Measurements from ENCODE around the gene GDF11.

GDF11 gene

DNA sequence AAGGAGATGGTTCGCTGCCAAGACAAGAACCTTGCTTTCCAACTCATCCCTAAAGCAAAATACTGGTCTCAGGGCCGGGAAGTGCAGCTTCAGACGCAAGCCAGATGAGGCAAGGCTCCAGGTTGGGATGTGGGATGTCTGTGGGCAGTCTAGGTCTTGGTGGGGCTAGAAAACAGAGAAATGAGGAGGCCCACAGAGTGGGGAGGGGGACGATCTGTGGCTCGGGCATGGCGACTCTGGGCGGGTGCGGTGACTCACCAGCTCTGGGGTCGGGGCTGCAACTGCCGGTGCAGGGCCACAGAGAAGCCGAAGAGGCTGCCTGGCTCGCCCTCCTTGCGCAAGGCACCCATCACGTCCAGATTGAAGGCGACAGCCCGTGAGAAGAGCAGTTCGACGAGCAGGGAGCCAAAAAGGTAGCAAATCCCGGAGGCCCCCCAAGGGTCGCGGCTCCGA is 35.7 kb upstream of the GDF11 start:
- DNase-seq (ENCODE audit: low spot score), result no peak

DNA sequence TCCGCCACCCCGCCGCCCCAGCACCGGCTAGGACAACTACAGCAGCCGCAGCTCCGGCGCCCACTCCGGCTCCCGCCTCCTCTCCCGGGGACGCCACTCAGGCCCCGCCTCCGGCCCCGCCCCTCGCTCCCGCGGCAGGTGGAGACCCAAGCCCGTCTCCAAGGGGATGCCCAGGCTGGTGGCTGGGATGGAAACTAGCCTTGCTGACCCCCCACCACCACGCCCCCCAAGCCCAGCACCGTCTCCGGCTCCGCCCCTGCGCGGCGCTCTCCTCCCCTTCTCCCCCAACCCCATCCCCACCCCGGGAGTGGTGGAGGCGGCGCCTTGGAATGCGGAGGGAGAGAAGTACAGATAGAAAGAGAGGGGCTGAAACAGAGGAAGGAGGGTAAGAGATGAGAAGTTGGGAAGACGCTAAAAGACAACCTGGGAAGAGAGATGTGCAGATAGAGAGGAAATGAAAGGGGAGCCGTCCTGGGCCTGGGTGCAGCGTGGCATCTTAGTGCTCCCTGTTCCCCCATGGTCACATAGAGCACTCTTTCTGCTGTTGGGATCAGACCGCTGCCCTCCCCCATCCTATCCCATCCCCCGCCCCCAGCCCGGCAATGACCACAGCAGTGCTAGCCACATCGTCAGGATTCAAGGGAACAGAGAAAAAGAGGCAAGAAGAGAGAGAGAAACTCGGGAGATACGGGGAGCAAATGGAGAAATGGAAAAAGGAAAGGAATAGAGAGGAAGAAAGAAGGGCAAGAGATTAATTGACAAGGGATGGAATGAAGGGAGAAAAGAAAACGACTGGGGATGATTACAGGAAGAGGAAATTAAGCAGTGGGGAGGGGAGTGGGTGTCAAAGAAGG is 34.9 kb upstream of the GDF11 start, which contains the start of gene ITGA7:
Gene ITGA7 (minus strand): TSS at position 64 of the 854 bp plus-strand sequence. CDS start 222 bp downstream, outside the sequence.
- peak; percentile 59 for DNase-seq (ENCODE audit: low spot score)

DNA sequence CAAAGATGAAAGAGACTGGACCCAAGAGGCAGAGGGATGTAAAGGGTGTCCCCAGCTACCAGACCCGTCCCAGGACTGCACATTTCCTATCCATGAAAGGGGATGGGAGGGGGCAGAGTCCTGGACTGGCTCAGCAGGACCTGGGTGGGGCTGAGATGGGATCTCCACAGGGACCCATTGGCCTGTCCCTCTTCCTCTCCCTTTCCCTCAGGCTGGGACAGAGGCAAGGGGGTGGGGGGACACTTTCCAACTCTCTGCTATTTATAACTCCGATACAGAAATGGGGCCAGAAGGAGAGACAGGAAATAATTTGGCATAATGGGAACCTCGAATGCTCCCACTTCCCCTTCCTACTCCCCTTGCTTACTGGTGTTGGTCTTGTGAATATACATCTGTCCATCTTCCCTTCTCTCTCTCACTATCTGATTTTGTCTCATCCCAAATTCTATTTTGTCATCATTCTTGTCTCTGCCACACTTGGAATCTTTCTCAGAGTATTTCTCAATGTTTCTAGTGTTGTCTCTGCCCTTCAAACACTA is 34.2 kb upstream of the GDF11 start:
- DNase-seq (ENCODE audit: low spot score), result no peak

DNA sequence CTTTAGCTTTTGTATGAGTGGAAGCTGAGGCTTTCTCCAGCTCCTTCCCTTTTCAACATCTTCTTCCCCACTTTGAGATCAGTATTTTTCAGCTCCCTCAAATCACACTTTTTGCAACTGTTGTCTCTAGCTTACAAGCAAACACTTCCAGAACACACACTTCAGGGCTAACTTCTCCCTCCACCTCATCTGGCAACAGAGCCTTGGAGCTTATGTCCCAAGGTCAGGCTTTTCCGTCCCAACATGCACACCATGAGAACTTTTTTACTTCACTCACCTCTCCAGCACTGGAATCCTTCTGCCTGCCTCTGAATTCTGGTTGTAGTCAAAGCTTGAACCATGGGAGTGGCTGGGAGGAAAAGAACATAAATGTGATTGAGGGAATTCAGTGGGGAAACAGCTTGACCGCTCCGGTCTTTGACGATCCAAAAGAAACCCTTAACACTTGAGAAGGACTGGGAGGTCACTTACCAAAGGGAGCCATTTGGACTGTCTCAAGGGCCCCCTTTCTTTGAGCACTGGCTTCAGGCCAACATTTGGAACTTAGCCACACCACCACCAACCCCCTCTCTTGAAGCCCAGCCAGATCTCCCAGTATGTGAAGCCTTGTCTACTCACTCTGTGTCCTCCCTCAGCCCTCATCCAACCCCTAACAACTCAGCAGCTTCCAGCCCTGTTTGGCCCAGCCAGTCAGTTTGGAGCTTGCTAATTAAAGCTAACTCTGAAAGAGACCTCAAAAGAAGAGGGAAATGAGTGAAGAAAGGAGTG is 31.0 kb upstream of the GDF11 start:
- no peak for DNase-seq (ENCODE audit: low spot score)

DNA sequence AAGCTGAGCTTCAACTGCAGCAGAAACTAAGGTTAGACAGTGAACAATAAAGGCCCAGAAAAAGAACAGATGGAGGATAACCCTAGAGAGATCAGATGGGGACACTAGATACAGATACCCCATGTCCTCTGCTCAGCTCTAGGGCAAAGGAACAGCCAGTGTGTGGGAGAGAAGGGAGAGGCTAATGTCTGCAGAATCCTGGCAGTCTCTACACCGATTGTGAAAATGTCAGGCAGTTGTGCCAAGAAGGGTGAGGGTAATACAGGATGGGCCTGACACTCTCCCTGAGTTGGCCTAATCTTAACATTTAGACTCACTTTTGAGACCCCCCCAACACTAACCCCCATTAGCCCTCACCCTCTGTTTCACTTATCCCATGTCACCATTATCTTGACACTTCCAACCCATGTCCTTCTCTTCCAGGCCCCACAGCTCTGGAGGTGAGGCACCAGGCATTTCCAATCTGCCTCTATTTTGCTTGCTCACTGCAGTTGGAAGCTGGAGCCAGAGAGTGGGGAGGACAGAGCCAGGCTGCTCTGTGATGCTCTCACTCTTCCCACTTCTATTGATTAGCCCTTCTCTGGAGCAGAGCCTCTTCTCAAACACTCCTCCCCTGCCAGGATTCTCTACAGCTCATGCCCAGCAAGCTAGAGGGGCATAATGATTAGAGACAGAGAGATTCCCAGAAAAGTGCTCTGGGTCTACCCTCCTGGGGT is 30.1 kb upstream of the GDF11 start:
- DNase-seq (ENCODE audit: low spot score), result no peak

DNA sequence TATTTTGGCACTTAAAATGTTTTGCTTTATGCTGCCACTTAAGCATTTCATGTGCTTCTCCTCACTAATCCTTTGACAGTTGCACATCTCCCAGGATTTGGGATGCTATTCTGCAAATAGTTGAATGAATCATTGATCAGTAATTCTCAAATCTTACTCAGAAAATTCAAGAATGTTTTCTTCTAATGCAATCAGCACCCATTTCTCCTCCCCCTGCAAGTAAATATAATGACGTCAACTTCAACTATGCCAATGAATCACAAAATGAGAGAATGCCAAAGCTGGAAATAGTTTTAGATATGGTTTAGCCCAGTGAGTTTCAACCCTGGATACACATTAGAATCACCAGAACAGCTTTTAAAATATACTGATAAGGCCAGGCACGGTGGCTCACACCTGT is 29.2 kb upstream of the GDF11 start:
- DNase-seq (ENCODE audit: low spot score), result no peak

DNA sequence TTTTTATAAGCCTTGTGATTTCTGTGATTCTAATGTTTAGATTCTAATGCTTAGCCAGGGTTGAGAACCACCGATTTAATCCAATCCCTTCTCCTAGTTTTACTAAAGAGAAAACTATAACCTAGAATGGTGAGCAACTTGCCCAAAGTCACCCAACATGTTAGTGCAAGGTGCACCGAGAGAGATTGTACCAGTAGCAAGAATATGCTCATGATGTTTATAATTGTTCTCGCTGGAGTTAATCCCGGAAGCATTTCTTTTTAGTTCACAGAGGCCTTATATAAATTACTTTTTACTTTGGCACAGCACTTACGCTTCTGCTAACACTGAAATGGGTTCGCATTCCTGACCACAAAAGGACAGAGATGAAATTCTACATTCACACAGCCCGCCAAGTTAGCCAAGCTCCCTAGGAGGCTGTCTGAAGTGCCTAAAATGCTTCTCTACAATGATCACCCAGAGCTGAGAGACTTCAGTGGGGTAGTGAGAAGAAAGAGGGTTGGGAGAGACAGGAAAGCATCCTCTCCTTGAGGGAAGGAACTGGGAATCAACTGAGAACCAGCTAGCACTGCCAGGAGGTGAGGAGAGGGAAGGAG is 27.7 kb upstream of the GDF11 start:
- no peak for DNase-seq (ENCODE audit: low spot score)

DNA sequence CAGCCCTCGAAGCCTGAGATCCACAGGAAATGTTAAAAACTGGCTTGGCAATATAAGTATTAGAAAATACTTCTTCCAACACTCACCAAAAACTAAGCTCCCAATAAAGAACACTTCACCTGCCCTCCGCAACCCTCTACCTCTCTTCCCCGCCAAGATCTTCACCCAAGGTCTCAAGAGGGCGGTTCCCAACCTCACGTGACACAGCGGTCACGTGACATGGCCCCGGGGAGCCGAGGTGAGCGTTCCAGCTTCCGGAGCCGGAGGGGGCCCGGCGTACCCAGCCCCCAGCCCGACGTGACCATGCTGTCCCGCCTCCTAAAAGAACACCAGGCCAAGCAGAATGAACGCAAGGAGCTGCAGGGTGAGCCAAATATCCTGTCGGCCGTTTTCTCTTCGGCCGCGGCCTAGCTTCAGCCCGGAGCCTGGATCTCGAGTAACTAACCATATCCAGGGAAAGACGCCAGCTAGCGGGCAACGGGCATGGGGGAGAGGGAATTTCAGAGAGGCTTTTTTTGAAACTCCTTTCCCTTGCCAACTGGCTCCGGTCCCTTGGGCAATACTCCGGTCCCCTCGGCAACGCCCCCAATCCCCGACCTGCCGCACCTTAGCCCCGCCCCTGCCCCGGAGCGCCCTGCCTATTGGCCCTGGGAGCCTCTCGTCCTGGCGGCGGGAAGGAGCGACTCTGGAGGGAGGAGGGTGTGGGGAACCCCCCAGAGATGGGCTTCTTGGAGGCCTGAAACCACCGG is 26.9 kb upstream of the GDF11 start, which contains the start of gene BLOC1S1:
Gene BLOC1S1 (plus strand): TSS at position 214 of the 749 bp plus-strand sequence. CDS start 6 bp downstream, at position 220.
- DNase-seq (ENCODE audit: low spot score), result peak; percentile 88

DNA sequence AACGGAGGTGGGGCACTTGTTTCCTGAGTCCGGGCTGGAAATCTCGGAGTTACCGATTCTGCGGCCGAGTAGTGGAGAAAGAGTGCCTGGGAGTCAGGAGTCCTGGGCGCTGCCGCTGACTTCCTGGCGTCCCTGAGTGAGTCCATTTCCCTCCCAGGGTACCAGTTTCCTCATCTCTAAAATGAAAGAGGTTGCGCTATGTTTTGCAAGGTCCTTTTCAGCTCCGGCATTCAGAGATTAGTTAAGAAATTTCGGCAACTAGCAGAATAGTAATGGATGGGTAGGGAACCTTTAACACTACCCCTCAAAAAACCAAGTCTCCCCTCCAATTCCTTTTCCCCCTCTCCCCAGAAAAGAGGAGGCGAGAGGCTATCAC is 26.4 kb upstream of the GDF11 start:
- no peak for DNase-seq (ENCODE audit: low spot score)

DNA sequence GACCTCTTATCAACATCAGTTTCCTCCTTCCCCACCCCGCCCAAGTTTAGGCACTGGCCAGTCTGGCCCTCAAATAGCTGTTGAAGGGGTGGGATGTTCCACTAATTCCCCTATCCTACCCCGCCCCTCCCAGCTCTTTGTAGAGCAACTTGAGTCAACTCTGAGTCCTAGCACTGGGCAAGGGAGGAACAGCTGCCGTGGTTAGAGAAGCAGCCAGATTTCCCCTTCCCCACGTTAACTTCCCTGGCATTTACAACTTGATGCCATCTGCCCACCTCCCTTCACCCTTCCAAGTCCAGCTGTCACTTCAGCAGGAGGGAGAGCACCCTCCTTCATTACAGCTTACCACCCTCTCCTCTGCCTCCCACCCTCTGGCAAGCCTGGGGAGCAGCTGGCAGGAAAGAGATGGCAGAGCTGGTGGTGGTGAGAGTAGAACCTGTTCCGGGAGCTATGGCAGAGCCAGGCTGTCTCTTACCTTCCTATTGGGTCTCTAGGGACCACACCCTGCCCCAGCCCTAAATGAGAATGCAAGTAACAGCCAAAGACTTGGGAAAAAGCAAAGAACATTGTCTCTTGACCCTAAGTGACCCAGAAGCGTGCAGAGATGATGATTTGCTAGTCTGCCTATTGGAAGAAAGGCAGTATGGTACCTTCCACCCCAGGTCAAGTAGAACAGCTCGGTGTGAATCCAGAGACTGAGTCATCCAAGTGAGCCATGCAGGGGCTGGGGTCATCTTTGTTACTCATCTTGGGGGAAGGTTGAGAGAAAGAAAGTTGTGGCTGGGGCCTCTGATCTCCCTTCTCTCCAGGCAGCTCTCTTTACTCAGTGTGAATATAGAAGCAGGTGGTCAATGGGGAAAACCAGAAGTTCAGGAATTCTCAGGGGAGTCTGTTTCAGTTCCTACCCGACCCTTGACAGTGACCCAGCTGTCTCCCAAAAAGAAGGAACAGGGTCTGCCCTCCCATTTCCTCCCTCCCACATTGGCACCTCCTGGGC is 25.6 kb upstream of the GDF11 start:
- peak; percentile 50 for DNase-seq (ENCODE audit: low spot score)

DNA sequence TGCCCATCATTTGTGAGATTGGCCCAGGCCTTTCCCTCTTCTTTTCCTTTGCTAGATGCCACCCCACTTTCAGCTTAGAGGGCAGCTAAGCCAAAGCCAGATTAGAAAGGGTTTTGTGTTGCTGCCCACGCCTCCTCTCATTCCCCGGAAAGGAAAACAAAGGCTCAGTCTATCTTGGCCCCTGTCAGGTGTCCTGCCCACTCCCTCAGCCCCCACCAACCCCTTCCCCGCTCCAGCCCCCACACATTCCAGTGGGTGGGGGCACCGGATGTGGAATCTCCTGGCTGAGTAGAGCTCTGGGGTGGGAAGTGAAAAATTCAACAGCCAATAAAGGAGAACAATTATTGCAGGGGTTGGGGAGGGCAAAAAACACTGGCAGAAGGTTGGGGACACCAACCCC is 24.9 kb upstream of the GDF11 start:
- peak; percentile 89 for DNase-seq (ENCODE audit: low spot score)

DNA sequence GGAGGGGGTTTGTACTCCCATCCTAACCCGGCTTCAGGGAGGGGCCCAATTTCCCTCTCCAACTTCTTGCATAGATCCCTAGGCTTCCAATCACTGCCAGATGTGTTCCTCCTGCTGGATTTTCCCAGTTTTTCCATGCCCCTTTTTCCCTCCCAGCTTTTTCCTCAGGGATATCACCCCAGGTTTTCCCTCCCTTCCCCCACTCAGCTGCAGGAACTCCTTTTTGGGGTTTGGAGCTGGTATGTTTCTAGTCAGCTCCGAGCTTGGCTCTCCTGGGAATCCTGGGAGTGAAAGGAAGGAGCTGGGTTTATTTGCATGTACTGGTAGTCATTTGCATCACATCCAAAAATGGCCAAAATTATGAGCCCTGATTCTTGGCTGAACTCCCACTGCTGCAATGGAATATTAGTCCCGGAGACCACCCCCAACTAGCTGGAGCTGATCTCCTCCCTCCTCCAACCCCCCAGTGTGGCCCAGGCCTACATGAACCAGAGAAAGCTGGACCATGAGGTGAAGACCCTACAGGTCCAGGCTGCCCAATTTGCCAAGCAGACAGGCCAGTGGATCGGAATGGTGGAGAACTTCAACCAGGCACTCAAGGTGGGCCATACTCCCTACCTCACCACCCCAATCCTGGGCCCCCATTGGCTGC is 24.2 kb upstream of the GDF11 start:
- no peak for DNase-seq (ENCODE audit: low spot score)

DNA sequence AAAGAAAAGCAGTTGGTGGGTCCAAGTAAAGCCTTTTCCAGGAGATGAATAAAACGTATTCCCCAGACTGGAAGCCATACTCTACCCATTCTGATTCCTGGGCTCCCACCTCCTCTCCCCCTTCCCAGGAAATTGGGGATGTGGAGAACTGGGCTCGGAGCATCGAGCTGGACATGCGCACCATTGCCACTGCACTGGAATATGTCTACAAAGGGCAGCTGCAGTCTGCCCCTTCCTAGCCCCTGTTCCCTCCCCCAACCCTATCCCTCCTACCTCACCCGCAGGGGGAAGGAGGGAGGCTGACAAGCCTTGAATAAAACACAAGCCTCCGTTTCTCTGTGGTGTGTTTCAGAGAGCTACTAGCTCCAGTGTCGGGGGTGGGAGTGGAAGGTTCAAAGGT is 23.6 kb upstream of the GDF11 start:
- no peak for DNase-seq (ENCODE audit: low spot score)

DNA sequence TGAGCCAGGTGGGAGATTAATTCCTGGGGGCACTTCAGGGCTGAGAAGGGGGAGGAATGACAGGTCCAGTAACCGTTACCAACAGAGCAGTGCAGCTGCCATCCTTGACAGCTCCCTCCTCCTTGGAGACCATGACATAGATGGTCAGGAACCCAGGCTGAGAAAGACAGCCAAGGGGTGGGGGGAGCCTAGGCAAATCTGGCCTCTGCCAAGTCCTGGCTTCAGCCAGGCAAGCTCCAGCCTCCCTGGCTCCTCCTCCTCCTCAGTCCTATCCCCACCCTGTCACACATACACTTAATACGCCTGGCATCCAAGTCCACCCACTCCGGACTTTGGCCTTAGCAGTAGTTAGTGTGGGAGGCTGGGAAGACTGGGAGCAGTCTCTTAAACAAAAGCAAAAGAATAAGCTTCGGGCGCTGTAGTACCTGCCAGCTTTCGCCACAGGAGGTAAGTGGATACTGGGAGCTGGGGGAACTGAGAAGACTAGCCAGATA is 22.8 kb upstream of the GDF11 start, which contains the start of gene RDH5:
Gene RDH5 (plus strand): TSS at position 323 of the 494 bp plus-strand sequence. CDS start 792 bp downstream, outside the sequence.
- no peak for DNase-seq (ENCODE audit: low spot score)

DNA sequence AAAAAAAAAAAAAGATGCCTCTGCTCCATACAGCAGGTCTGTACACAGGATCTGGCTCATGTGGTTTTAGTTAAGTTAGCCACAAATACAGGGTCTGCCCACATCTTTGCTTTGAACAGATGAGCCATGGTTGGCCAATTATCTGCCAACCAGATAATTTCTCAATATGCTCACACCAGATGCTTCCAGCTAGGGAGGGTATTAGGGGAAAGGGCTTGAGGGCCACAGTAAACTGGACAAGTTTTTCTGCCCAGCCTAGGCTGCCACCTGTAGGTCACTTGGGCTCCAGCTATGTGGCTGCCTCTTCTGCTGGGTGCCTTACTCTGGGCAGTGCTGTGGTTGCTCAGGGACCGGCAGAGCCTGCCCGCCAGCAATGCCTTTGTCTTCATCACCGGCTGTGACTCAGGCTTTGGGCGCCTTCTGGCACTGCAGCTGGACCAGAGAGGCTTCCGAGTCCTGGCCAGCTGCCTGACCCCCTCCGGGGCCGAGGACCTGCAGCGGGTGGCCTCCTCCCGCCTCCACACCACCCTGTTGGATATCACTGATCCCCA is 22.0 kb upstream of the GDF11 start:
- DNase-seq (ENCODE audit: low spot score), result peak; percentile 76

DNA sequence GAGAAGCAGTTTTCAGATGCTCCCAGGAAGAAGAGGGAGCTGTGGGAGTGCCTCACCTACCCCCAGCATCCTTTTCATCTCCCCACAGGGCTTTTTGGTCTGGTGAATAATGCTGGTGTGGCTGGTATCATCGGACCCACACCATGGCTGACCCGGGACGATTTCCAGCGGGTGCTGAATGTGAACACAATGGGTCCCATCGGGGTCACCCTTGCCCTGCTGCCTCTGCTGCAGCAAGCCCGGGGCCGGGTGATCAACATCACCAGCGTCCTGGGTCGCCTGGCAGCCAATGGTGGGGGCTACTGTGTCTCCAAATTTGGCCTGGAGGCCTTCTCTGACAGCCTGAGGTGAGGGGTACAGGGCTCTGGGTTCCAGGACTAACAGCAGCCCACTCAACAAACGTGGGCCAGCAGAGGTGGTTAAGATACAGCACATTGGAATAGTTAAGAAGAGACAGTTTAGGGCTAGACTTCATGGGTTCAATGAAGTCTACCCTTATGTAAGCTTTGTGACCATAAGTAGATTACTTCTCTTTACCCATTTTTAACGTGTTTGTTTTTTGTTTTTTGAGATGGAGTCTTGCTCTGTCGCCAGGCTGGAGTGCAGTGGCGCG is 21.2 kb upstream of the GDF11 start:
- DNase-seq (ENCODE audit: low spot score), result no peak

DNA sequence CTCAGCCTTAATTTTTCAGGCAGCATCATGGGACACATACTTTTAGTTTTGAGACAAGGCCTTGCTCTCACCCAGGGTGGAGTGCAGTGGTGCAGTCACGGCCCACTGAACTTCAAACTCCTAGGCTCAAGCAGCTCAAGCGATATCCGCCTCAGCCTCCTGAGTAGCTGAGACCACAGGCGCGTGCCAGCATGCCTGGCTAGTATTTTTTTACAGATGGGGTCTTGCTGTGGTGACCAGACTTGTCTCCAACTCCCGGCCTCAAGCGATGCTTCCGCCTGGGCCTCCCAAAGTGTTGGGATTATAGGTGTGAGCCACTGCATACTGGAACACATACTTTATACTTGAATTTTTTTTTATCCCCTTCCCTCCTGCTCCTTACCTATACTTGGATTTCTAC is 20.0 kb upstream of the GDF11 start:
- DNase-seq (ENCODE audit: low spot score), result no peak

All from COLO829 (cell line).